ENCODE measurements around the gene GFY. TPM values are rescaled to one million over a fixed set of nuclear protein-coding genes. Genes with fewer than 3 reads are reported as not detected.

Gene GFY
- total and polyA plus RNA-seq, 9 of the 15 experiments (the other 6 are each of a cell fraction or from before 2014, with no cell fraction given): 0.06 to 0.40 (median 0.19) TPM; not detected in 3

GRCh38 chr19:49473868-49474541 lies 48.8 kb downstream of the GFY start, which contains the start of gene FLT3LG (continued):
- TF ChIP-seq, protein P1, sequence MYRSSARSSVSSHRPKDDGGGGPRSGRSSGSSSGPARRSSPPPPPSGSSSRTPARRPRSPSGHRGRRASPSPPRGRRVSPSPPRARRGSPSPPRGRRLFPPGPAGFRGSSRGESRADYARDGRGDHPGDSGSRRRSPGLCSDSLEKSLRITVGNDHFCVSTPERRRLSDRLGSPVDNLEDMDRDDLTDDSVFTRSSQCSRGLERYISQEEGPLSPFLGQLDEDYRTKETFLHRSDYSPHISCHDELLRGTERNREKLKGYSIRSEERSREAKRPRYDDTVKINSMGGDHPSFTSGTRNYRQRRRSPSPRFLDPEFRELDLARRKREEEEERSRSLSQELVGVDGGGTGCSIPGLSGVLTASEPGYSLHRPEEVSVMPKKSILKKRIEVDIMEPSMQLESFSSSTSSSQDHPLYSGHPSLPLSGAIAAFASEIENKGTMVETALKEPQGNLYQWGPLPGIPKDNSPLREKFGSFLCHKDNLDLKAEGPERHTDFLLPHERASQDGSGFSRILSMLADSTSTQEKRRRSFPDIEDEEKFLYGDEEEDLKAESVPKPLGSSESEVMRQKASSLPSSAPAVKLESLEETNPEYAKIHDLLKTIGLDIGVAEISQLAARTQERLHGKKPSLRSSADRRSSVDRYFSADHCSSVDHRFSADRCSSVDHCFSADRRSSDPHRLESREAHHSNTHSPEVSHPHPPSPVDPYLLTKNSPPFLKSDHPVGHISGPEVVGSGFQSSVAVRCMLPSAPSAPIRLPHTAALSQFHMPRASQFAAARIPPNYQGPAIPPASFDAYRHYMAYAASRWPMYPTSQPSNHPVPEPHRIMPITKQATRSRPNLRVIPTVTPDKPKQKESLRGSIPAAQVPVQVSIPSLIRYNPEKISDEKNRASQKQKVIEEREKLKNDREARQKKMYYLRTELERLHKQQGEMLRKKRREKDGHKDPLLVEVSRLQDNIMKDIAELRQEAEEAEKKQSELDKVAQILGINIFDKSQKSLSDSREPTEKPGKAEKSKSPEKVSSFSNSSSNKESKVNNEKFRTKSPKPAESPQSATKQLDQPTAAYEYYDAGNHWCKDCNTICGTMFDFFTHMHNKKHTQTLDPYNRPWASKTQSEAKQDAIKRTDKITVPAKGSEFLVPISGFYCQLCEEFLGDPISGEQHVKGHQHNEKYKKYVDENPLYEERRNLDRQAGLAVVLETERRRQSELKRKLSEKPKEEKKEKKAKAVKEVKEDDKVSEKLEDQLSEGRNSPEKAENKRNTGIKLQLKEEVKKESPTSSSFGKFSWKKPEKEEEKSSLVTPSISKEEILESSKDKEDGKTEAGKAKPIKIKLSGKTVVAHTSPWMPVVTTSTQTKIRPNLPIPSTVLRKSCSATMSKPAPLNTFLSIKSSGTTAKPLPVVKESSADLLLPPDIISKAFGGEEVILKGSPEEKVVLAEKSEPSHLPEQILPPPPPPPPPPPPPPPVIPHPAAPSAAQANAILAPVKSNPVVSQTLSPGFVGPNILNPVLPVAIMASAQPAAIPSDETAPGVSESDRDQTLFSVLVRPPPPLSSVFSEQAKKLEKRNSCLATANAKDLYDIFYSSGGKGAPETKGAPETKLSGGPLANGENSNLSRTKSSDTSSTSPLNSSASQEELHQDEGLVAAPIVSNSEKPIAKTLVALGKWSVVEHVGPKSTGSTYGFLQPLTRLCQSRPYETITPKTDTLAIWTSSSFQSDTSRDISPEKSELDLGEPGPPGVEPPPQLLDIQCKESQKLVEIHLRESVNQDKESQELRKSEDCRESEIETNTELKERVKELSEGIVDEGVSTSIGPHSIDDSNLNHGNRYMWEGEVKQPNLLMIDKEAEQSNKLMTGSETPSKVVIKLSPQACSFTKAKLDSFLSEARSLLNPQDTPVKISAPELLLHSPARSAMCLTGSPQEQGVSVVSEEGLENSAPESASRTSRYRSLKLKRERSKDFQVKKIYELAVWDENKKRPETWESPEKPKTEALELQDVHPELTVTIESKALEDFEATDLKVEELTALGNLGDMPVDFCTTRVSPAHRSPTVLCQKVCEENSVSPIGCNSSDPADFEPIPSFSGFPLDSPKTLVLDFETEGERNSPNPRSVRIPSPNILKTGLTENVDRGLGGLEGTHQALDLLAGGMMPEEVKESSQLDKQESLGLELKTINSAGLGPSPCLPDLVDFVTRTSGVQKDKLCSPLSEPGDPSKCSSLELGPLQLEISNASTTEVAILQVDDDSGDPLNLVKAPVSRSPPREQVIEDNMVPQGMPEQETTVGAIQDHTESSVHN (IDR thresholded peaks at IDR 0.05; ENCODE audit: borderline replicate concordance in 1 of 2, low read depth in 1 of 2): 0 out of 4 replicates have a peak, but pooled peaks of 1 of the 2 experiments have one; percentile 42
- TF ChIP-seq PREB (CRISPR knock-in tag; IDR thresholded peaks at IDR 0.05) (no peak), TEAD1 (CRISPR knock-in tag; IDR thresholded peaks at IDR 0.05) (peak in 1 of 2 experiments; percentile 85; a peak in 2 of 4 replicates), GATAD2A (IDR thresholded peaks at IDR 0.05) (0 out of 2 replicates have a peak, but pooled peaks have one; percentile 36), CBX3 (IDR thresholded peaks at IDR 0.05; ENCODE audit: borderline replicate concordance in 1 of 2, low read length in 2 of 2) (peak in 1 of 2 experiments; percentile 42; a peak in 1 of 3 replicates), PURB (CRISPR knock-in tag; IDR thresholded peaks at IDR 0.05; ENCODE audit: low read depth) (no peak), NR2C2 (CRISPR knock-in tag; IDR thresholded peaks at IDR 0.05) (0 out of 2 replicates have a peak, but pooled peaks have one; percentile 21), NR2C2 (tag; IDR thresholded peaks at IDR 0.05) (no peak), TCFL5 (CRISPR knock-in tag; conservative IDR thresholded peaks at IDR 0.05) (no peak), ZBTB9 (CRISPR knock-in tag; IDR thresholded peaks at IDR 0.05) (0 out of 2 replicates have a peak, but pooled peaks have one; percentile 51), ZNF764 (CRISPR knock-in tag; IDR thresholded peaks at IDR 0.05; ENCODE audit: low read depth) (no peak)
- TF ChIP-seq, protein P2, sequence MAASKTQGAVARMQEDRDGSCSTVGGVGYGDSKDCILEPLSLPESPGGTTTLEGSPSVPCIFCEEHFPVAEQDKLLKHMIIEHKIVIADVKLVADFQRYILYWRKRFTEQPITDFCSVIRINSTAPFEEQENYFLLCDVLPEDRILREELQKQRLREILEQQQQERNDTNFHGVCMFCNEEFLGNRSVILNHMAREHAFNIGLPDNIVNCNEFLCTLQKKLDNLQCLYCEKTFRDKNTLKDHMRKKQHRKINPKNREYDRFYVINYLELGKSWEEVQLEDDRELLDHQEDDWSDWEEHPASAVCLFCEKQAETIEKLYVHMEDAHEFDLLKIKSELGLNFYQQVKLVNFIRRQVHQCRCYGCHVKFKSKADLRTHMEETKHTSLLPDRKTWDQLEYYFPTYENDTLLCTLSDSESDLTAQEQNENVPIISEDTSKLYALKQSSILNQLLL (CRISPR knock-in tag; IDR thresholded peaks at IDR 0.05; ENCODE audit: borderline replicate concordance): no peak
